HEK293T (cell line): ENCODE results near the gene SLX4IP.
"Not testable (repeated sequence)": the region's sequence is repeated elsewhere in the genome, so short reads cannot be mapped to it uniquely, and the experiment has no call there.

Experiments
- CTCF ChIA-PET: fragments of 350-600 bp; formaldehyde crosslinking; extraction: SDS; loops from one replicate; lab custom pipeline; 2021; ENCODE audit warnings: antibody characterized with exemption, inconsistent platforms; lab: Yijun Ruan, JAX
- POLR2A ChIA-PET: fragments of 350-600 bp; formaldehyde crosslinking; extraction: SDS; loops from one replicate; lab custom pipeline; 2020; ENCODE audit warnings: antibody characterized with exemption, inconsistent platforms; lab: Yijun Ruan, JAX
- DNase-seq: peaks from one replicate; pipeline ENCODE4 v3.0.0; 2012; ENCODE audit warnings: mixed read lengths; ENCODE audit errors: extremely low spot score
- ARNT ChIP-seq: fragments of 450-650 bp; IDR thresholded peaks from 2 replicates; pipeline ENCODE4 v1.6.1; 2017; ENCODE audit warnings: mild to moderate bottlenecking
- BHLHE40 ChIP-seq: fragments of 450-650 bp; IDR thresholded peaks from 2 replicates; pipeline ENCODE4 v1.6.1; 2016; ENCODE audit warnings: mild to moderate bottlenecking, moderate library complexity, borderline replicate concordance
- CTBP1 ChIP-seq: fragments of 450-650 bp; IDR thresholded peaks from 2 replicates; pipeline ENCODE4 v1.6.1; 2016; ENCODE audit warnings: borderline replicate concordance
- ELF4 ChIP-seq: fragments of 450-650 bp; IDR thresholded peaks from 2 replicates; pipeline ENCODE4 v1.6.1; 2017; ENCODE audit warnings: antibody characterized with exemption
- FOXA1 ChIP-seq: fragments of 450-650 bp; IDR thresholded peaks from 2 replicates; pipeline ENCODE4 v1.6.1; 2016; ENCODE audit warnings: mild to moderate bottlenecking
- FOXK2 ChIP-seq: fragments of 450-650 bp; IDR thresholded peaks from 2 replicates; pipeline ENCODE4 v1.6.1; 2016; ENCODE audit warnings: mild to moderate bottlenecking
- FOXM1 ChIP-seq: fragments of 450-650 bp; IDR thresholded peaks from 2 replicates; pipeline ENCODE4 v1.6.1; 2017; ENCODE audit warnings: mild to moderate bottlenecking, borderline replicate concordance
- HDGF ChIP-seq: fragments of 450-650 bp; IDR thresholded peaks from 2 replicates; pipeline ENCODE4 v1.6.1; 2017; ENCODE audit warnings: antibody characterized with exemption, borderline replicate concordance
- L3MBTL2 ChIP-seq: fragments of 450-650 bp; conservative IDR thresholded peaks from 2 replicates; pipeline ENCODE4 v1.6.1; 2016; ENCODE audit warnings: mild to moderate bottlenecking
- LEF1 ChIP-seq: fragments of 450-650 bp; IDR thresholded peaks from 2 replicates; pipeline ENCODE4 v1.6.1; 2017; ENCODE audit warnings: mild to moderate bottlenecking, borderline replicate concordance
- NFRKB ChIP-seq: fragments of 450-650 bp; IDR thresholded peaks from 2 replicates; pipeline ENCODE4 v1.6.1; 2016; ENCODE audit warnings: mild to moderate bottlenecking, moderate library complexity
- PKNOX1 ChIP-seq: fragments of 450-650 bp; IDR thresholded peaks from 2 replicates; pipeline ENCODE4 v1.6.1; 2016
- SP1 ChIP-seq: fragments of 450-650 bp; IDR thresholded peaks from 2 replicates; pipeline ENCODE4 v1.6.1; 2017
- SUZ12 ChIP-seq: fragments of 450-650 bp; IDR thresholded peaks from 2 replicates; pipeline ENCODE4 v1.6.1; 2016; ENCODE audit warnings: mild to moderate bottlenecking
- TARDBP ChIP-seq: fragments of 450-650 bp; IDR thresholded peaks from 2 replicates; pipeline ENCODE4 v1.6.1; 2016
- ZNF384 ChIP-seq: fragments of 450-650 bp; IDR thresholded peaks from 2 replicates; pipeline ENCODE4 v1.6.1; 2016

Gene SLX4IP

GRCh38 chr20:10579942-10580341 is 144.8 kb downstream of the SLX4IP start:
- TF ChIP-seq ARNT: no peak
- no peak for TF ChIP-seq L3MBTL2
- no peak for TF ChIP-seq NFRKB
- TF ChIP-seq HDGF: no peak
- no peak for TF ChIP-seq ZNF384
- TF ChIP-seq FOXA1: no peak
- TF ChIP-seq CTBP1: no peak
- TF ChIP-seq LEF1: no peak
- TF ChIP-seq BHLHE40: no peak
- no peak for TF ChIP-seq PKNOX1
- TF ChIP-seq FOXM1: no peak
- TF ChIP-seq ELF4: no peak
- no peak for TF ChIP-seq SUZ12
- TF ChIP-seq FOXK2: no peak
- TF ChIP-seq SP1: no peak
- no peak for DNase-seq
- POLR2A ChIA-PET: no interaction called here
- CTCF ChIA-PET: no interaction called here

- DNase-seq: no peak
- ChIA-PET CTCF (no interaction called here), POLR2A (no interaction called here)
- no peak for TF ChIP-seq ELF4
Measured at GRCh38 chr20:10580700-10581099, 145.6 kb downstream of the SLX4IP start.

GRCh38 chr20:10581823-10582222 is 146.7 kb downstream of the SLX4IP start:
- TF ChIP-seq FOXA1: no peak
- TF ChIP-seq FOXM1: no peak
- TF ChIP-seq SUZ12: no peak
- no peak for TF ChIP-seq TARDBP
- no peak for TF ChIP-seq CTBP1
- no peak for TF ChIP-seq PKNOX1
- TF ChIP-seq ARNT: no peak
- TF ChIP-seq HDGF: no peak
- no peak for TF ChIP-seq SP1
- TF ChIP-seq ZNF384: no peak
- TF ChIP-seq BHLHE40: no peak
- TF ChIP-seq L3MBTL2: no peak
- TF ChIP-seq ELF4: no peak
- no peak for TF ChIP-seq LEF1
- no peak for TF ChIP-seq NFRKB
- no peak for TF ChIP-seq FOXK2
- ChIA-PET POLR2A (no interaction called here), CTCF (no interaction called here)
- no peak for DNase-seq

GRCh38 chr20:10584371-10584770 is 149.3 kb downstream of the SLX4IP start:
- POLR2A ChIA-PET: no interaction called here
- CTCF ChIA-PET: interaction anchor here (1.0 kb wide), 1 partner anchor 10 kb away, joined by 3 read pairs; no protein-coding TSS in a partner anchor
- no peak for DNase-seq
- TF ChIP-seq HDGF (no peak), CTBP1 (no peak), ARNT (no peak), L3MBTL2 (no peak), ZNF384 (no peak), LEF1 (no peak), TARDBP (no peak), ELF4 (no peak), BHLHE40 (no peak), SP1 (no peak), FOXA1 (no peak), NFRKB (no peak), SUZ12 (no peak), FOXK2 (no peak), FOXM1 (no peak), PKNOX1 (no peak)

GRCh38 chr20:10585308-10585707 is 150.2 kb downstream of the SLX4IP start:
- TF ChIP-seq ARNT (no peak), ZNF384 (no peak), TARDBP (no peak), NFRKB (no peak), LEF1 (no peak), CTBP1 (no peak), PKNOX1 (no peak), HDGF (no peak), BHLHE40 (no peak), SUZ12 (no peak), L3MBTL2 (no peak), FOXM1 (no peak), ELF4 (no peak), FOXA1 (no peak), SP1 (no peak), FOXK2 (no peak)
- ChIA-PET POLR2A (no interaction called here), CTCF (no interaction called here)
- DNase-seq: no peak

GRCh38 chr20:10586296-10586695 is 151.2 kb downstream of the SLX4IP start:
- ChIA-PET POLR2A (no interaction called here), CTCF (no interaction called here)
- TF ChIP-seq TARDBP: no peak
- TF ChIP-seq PKNOX1: no peak
- no peak for TF ChIP-seq FOXM1
- TF ChIP-seq FOXK2: no peak
- no peak for TF ChIP-seq ARNT
- TF ChIP-seq FOXA1: no peak
- TF ChIP-seq SUZ12: no peak
- TF ChIP-seq ZNF384: no peak
- TF ChIP-seq ELF4: no peak
- DNase-seq: no peak

GRCh38 chr20:10590446-10590845 is 155.3 kb downstream of the SLX4IP start:
- CTCF ChIA-PET, DNase-seq, POLR2A ChIA-PET: not testable (repeated sequence)
